Measurements from ENCODE around the gene CEMIP. TPM values are rescaled to one million over a fixed set of nuclear protein-coding genes. Genes with fewer than 3 reads are reported as not detected.

Gene CEMIP
- total RNA-seq, 2 experiments from 2014 or later = not detected

DNA sequence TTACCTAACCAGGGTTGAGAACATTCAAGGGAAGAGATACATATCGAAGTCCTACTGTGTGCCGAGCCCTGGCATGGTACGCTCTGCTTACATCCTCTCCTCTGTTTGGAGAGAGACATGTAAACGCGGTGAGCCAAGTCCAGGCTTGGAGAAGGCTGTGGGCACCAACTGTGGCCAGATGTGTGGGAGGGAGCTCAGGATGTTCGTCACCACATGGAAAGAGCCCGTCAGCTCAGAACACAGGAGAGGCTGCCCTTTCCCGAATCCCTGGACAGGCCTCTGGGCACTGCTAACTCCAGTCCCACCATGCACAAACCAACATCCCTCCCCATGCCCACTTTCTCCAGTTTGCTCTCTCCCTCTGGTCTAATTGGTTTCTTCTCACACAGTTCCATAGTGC lies 167.4 kb downstream of the CEMIP start:
- Histone ChIP-seq H3K36me3 (ENCODE audit: insufficient read depth, low read length) (peaks cover 73% of the 10 kb centered on the region), H3K9me3 (ENCODE audit: control insufficient read depth in 1 of 2, insufficient read depth in 1 of 2, low read length in 2 of 2) (no peaks in the 10 kb centered on the region), H3K27ac (ENCODE audit: low read depth in 1 of 2, low read length in 2 of 2) (no peak overlapping the region), H3K27me3 (ENCODE audit: control insufficient read depth in 1 of 2, insufficient read depth in 2 of 2, low read length in 2 of 2) (no peaks in the 10 kb centered on the region), H3K4me1 (ENCODE audit: insufficient read depth, low read length) (no peaks in the 10 kb centered on the region), H3K4me3 (ENCODE audit: low read length) (no peak overlapping the region)
- Mint-ChIP-seq H3K4me3 (no peak overlapping the region), H3K4me1 (ENCODE audit: low read depth) (no peaks in the 10 kb centered on the region), H3K36me3 (ENCODE audit: low read depth) (peaks cover 92% of the 10 kb centered on the region), H3K27ac (no peak overlapping the region), H3K9me3 (no peaks in the 10 kb centered on the region), H3K27me3 (no peaks in the 10 kb centered on the region)
- TF ChIP-seq, protein P1, sequence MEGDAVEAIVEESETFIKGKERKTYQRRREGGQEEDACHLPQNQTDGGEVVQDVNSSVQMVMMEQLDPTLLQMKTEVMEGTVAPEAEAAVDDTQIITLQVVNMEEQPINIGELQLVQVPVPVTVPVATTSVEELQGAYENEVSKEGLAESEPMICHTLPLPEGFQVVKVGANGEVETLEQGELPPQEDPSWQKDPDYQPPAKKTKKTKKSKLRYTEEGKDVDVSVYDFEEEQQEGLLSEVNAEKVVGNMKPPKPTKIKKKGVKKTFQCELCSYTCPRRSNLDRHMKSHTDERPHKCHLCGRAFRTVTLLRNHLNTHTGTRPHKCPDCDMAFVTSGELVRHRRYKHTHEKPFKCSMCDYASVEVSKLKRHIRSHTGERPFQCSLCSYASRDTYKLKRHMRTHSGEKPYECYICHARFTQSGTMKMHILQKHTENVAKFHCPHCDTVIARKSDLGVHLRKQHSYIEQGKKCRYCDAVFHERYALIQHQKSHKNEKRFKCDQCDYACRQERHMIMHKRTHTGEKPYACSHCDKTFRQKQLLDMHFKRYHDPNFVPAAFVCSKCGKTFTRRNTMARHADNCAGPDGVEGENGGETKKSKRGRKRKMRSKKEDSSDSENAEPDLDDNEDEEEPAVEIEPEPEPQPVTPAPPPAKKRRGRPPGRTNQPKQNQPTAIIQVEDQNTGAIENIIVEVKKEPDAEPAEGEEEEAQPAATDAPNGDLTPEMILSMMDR (IDR thresholded peaks at IDR 0.05) = no peak
- POLR2A ChIA-PET = no interaction called here
- no peak for ATAC-seq (ENCODE audit: poor library complexity)
- DNase-seq = no peak
- intact Hi-C loops (cut with DNase I, micrococcal nuclease) = no loop called here
- CTCF ChIA-PET = no interaction called here

DNA sequence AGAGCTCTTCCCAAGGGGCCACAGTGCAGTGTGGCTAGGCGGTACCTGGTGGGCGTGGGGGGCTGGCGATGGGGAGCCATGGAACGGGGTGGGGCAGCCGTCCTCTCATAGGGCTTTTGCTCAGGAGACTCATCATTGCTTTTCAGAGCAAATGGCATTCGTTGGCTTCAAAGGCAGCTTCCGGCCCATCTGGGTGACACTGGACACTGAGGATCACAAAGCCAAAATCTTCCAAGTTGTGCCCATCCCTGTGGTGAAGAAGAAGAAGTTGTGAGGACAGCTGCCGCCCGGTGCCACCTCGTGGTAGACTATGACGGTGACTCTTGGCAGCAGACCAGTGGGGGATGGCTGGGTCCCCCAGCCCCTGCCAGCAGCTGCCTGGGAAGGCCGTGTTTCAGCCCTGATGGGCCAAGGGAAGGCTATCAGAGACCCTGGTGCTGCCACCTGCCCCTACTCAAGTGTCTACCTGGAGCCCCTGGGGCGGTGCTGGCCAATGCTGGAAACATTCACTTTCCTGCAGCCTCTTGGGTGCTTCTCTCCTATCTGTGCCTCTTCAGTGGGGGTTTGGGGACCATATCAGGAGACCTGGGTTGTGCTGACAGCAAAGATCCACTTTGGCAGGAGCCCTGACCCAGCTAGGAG lies 169.6 kb downstream of the CEMIP start:
- CTCF ChIA-PET = no interaction called here

DNA sequence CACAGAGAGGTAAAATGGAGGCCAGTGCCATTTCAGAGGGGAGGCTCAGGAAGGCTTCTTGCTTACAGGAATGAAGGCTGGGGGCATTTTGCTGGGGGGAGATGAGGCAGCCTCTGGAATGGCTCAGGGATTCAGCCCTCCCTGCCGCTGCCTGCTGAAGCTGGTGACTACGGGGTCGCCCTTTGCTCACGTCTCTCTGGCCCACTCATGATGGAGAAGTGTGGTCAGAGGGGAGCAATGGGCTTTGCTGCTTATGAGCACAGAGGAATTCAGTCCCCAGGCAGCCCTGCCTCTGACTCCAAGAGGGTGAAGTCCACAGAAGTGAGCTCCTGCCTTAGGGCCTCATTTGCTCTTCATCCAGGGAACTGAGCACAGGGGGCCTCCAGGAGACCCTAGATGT lies 170.6 kb downstream of the CEMIP start:
- Mint-ChIP-seq H3K27me3 (no peaks in the 10 kb centered on the region), H3K36me3 (ENCODE audit: low read depth) (peaks cover 86% of the 10 kb centered on the region), H3K4me1 (ENCODE audit: low read depth) (no peaks in the 10 kb centered on the region), H3K27ac (no peak overlapping the region), H3K9me3 (no peaks in the 10 kb centered on the region), H3K4me3 (no peak overlapping the region)
- no peak overlapping the region for H3K27ac ChIP-seq (ENCODE audit: low read depth in 1 of 2, low read length in 2 of 2)
- H3K9me3 ChIP-seq (ENCODE audit: control insufficient read depth in 1 of 2, insufficient read depth in 1 of 2, low read length in 2 of 2) = no peaks in the 10 kb centered on the region
- intact Hi-C loops (cut with DNase I, micrococcal nuclease) = no loop called here
- ChIA-PET POLR2A (no interaction called here), CTCF (no interaction called here)
- no peak for ATAC-seq (ENCODE audit: poor library complexity)
- H3K36me3 ChIP-seq (ENCODE audit: insufficient read depth, low read length) = peaks cover 65% of the 10 kb centered on the region
- H3K4me3 ChIP-seq (ENCODE audit: low read length) = no peak overlapping the region
- no peak for DNase-seq
- TF ChIP-seq, protein P1 (IDR thresholded peaks at IDR 0.05) = no peak
- H3K27me3 ChIP-seq (ENCODE audit: control insufficient read depth in 1 of 2, insufficient read depth in 2 of 2, low read length in 2 of 2) = no peaks in the 10 kb centered on the region
- H3K4me1 ChIP-seq (ENCODE audit: insufficient read depth, low read length) = no peaks in the 10 kb centered on the region

More for the DNA sequence above, 169.6 kb downstream of the CEMIP start:
- Mint-ChIP-seq H3K36me3 (ENCODE audit: low read depth) (peaks cover 90% of the 10 kb centered on the region), H3K4me1 (ENCODE audit: low read depth) (no peaks in the 10 kb centered on the region), H3K9me3 (no peaks in the 10 kb centered on the region), H3K27me3 (no peaks in the 10 kb centered on the region), H3K27ac (no peak overlapping the region), H3K4me3 (no peak overlapping the region)
- Histone ChIP-seq H3K9me3 (ENCODE audit: control insufficient read depth in 1 of 2, insufficient read depth in 1 of 2, low read length in 2 of 2) (no peaks in the 10 kb centered on the region), H3K4me3 (ENCODE audit: low read length) (no peak overlapping the region), H3K4me1 (ENCODE audit: insufficient read depth, low read length) (no peaks in the 10 kb centered on the region), H3K27me3 (ENCODE audit: control insufficient read depth in 1 of 2, insufficient read depth in 2 of 2, low read length in 2 of 2) (no peaks in the 10 kb centered on the region), H3K36me3 (ENCODE audit: insufficient read depth, low read length) (peaks cover 70% of the 10 kb centered on the region), H3K27ac (ENCODE audit: low read depth in 1 of 2, low read length in 2 of 2) (no peak overlapping the region)
- DNase-seq (no peak), ATAC-seq (ENCODE audit: poor library complexity) (no peak)
- TF ChIP-seq, protein P1 (IDR thresholded peaks at IDR 0.05) = no peak
- POLR2A ChIA-PET = no interaction called here
- intact Hi-C loops (cut with DNase I, micrococcal nuclease) = no loop called here
